ENCODE data around the gene TAF10.

- no peak for TF ChIP-seq FOXM1 (IDR thresholded peaks at IDR 0.05; ENCODE audit: borderline replicate concordance)
- TF ChIP-seq CTBP1 (IDR thresholded peaks at IDR 0.05; ENCODE audit: borderline replicate concordance): no peak
- no peak for TF ChIP-seq SUZ12 (IDR thresholded peaks at IDR 0.05)
- TF ChIP-seq TARDBP (IDR thresholded peaks at IDR 0.05): no peak
- TF ChIP-seq FOXA1 (IDR thresholded peaks at IDR 0.05): no peak
- TF ChIP-seq PKNOX1 (IDR thresholded peaks at IDR 0.05): no peak
Observed at GRCh38 chr11:6615046-6615445, 3.0 kb upstream of the TAF10 start.

Data from HEK293T (cell line).